Ovary (tissue), 3 donors: ENCODE data around the gene SV2B.

Source experiments
- EP300 ChIP-seq: sonication (generic); formaldehyde crosslinking; IDR thresholded peaks from one replicate; pipeline ENCODE4 v1.6.1; 2017; ENCODE audit warnings: antibody characterized with exemption
- POLR2A ChIP-seq: fragments of 450-650 bp; IDR thresholded peaks from one replicate; pipeline ENCODE4 v1.6.1; 2017; ENCODE audit warnings: antibody characterized with exemption, mild to moderate bottlenecking, moderate library complexity
- TF ChIP-seq, protein P1 (sequence below), 3 donors: fragments of 450-650 bp in 2 of 3; fragments of 200-600 bp in 1 of 3; IDR thresholded peaks; one replicate each; pipeline versions ENCODE4 v1.5.1 to v1.8.0; 2016 to 2022; ENCODE audit warnings: antibody characterized with exemption in 3 of 3, mild to moderate bottlenecking in 1 of 3
- donor health status: DM: no; HTN: no; CAD: no.

DNA sequence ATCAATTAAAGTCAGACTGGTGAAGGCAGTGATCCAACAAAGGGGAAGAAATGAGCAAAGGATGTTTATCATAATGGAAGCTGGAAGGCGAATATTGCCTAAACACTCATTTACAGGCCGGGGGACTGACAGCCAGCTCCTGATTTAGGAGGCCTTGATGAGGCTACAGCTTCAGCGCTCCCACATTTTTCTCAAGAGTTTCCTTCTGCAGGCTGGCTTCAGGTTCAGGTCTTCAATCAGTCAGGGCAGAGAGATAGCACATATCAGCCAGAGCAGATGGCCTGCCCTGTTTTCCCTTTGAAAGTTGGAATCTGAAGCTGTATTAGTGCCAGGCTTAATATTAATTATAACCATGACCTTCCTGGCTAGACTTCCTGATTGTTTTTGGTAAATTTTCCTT lies 218.9 kb downstream of the SV2B start:
- TF ChIP-seq, protein P1, sequence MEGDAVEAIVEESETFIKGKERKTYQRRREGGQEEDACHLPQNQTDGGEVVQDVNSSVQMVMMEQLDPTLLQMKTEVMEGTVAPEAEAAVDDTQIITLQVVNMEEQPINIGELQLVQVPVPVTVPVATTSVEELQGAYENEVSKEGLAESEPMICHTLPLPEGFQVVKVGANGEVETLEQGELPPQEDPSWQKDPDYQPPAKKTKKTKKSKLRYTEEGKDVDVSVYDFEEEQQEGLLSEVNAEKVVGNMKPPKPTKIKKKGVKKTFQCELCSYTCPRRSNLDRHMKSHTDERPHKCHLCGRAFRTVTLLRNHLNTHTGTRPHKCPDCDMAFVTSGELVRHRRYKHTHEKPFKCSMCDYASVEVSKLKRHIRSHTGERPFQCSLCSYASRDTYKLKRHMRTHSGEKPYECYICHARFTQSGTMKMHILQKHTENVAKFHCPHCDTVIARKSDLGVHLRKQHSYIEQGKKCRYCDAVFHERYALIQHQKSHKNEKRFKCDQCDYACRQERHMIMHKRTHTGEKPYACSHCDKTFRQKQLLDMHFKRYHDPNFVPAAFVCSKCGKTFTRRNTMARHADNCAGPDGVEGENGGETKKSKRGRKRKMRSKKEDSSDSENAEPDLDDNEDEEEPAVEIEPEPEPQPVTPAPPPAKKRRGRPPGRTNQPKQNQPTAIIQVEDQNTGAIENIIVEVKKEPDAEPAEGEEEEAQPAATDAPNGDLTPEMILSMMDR (IDR thresholded peaks at IDR 0.05) = no peak
- TF ChIP-seq POLR2A = no peak
- TF ChIP-seq EP300 = no peak
